Measurements from ENCODE around the gene SGSM2.

- TF ChIP-seq CTCF (IDR thresholded peaks at IDR 0.05; ENCODE audit: low read depth, low read length, poor library complexity, severe bottlenecking) (no peak), EZH2phosphoT487 (IDR thresholded peaks at IDR 0.05; ENCODE audit: borderline replicate concordance, low read length) (no peak)
These were observed 24.7 kb downstream of the SGSM2 start for GRCh38 chr17:2362016-2362415.
